DOHH2 (cell line): ENCODE measurements around the gene INPP4B.

Experiments used
- H3F3A ChIP-seq: fragments of 200-600 bp; sonication (generic), shearing (Covaris generic); 2 replicates; pipeline ENCODE4 v1.6.0; 2016; ENCODE audit warnings: antibody characterized with exemption, mild to moderate bottlenecking; ENCODE audit not compliant: control insufficient read depth, insufficient read depth
- H3K27ac ChIP-seq: fragments of 200-600 bp; sonication (generic); 2 replicates; pipeline ENCODE4 v1.5.1; 2014; ENCODE audit warnings: low read depth, mild to moderate bottlenecking, low read length, moderate library complexity
- H3K27me3 ChIP-seq: fragments of 200-600 bp; sonication (generic); 2 replicates; pipeline ENCODE4 v1.6.1; 2014; ENCODE audit warnings: mild to moderate bottlenecking, low read length, mixed read lengths; ENCODE audit not compliant: control insufficient read depth
- H3K36me3 ChIP-seq: fragments of 200-600 bp; sonication (generic); 2 replicates; pipeline ENCODE4 v1.6.1; 2014; ENCODE audit warnings: mild to moderate bottlenecking, low read length, moderate library complexity, mixed read lengths; ENCODE audit not compliant: control insufficient read depth
- H3K4me1 ChIP-seq: fragments of 200-600 bp; sonication (generic); 2 replicates; pipeline ENCODE4 v1.6.1; 2014; ENCODE audit warnings: mild to moderate bottlenecking, low read length, mixed read lengths; ENCODE audit not compliant: control insufficient read depth
- H3K4me2 ChIP-seq: fragments of 200-600 bp; sonication (generic); 2 replicates; pipeline ENCODE4 v1.6.0; 2014; ENCODE audit warnings: mild to moderate bottlenecking, low read length, moderate library complexity
- H3K4me3 ChIP-seq: fragments of 200-600 bp; sonication (generic); 2 replicates; pipeline ENCODE4 v1.5.1; 2014; ENCODE audit warnings: mild to moderate bottlenecking, low read length, mixed read lengths
- H3K79me2 ChIP-seq: fragments of 200-600 bp; sonication (generic); 2 replicates; pipeline ENCODE4 v1.6.1; 2014; ENCODE audit warnings: mild to moderate bottlenecking, low read length, mixed read lengths; ENCODE audit not compliant: control insufficient read depth
- H3K9me2 ChIP-seq: fragments of 200-600 bp; sonication (generic); replicated peaks from 2 replicates; pipeline ENCODE4 v1.6.1; 2014; ENCODE audit warnings: mild to moderate bottlenecking, low read length, mixed read lengths; ENCODE audit not compliant: control insufficient read depth
- H3K9me3 ChIP-seq: fragments of 200-600 bp; sonication (generic); 2 replicates; pipeline ENCODE4 v1.6.1; 2014; ENCODE audit warnings: antibody characterized with exemption, low read length, mixed read lengths; ENCODE audit not compliant: control insufficient read depth, insufficient read depth
- H4K20me1 ChIP-seq: fragments of 200-600 bp; sonication (generic); 2 replicates; pipeline ENCODE4 v1.6.0; 2014; ENCODE audit warnings: low read depth, mild to moderate bottlenecking, antibody characterized with exemption, low read length, moderate library complexity; ENCODE audit not compliant: control insufficient read depth, insufficient read depth
- EZH2phosphoT487 ChIP-seq: fragments of 200-600 bp; sonication (generic); IDR thresholded peaks from 2 replicates; pipeline ENCODE4 v1.6.1; 2017; ENCODE audit warnings: borderline replicate concordance, mild to moderate bottlenecking, antibody characterized with exemption, low read length, moderate library complexity, mixed read lengths
- TF ChIP-seq, protein P1 (sequence below): fragments of 200-600 bp; sonication (generic); IDR thresholded peaks from one replicate; pipeline ENCODE4 v1.5.1; 2014; ENCODE audit warnings: antibody characterized with exemption, mild to moderate bottlenecking, low read depth, low read length; ENCODE audit not compliant: poor library complexity, severe bottlenecking

INPP4B gene

GRCh38 chr4:142124874-142125273 lies 721.2 kb downstream of the INPP4B start:
- H3K79me2 ChIP-seq: no peaks in the 10 kb centered on the region
- H3K9me2 ChIP-seq: no peaks in the 10 kb centered on the region
- no peaks in the 10 kb centered on the region for H4K20me1 ChIP-seq
- no peak overlapping the region for H3K4me2 ChIP-seq
- H3K27me3 ChIP-seq: no peaks in the 10 kb centered on the region
- no peak overlapping the region for H3K4me3 ChIP-seq
- H3K27ac ChIP-seq: no peak overlapping the region
- H3K4me1 ChIP-seq: no peaks in the 10 kb centered on the region
- no peak for TF ChIP-seq EZH2phosphoT487
- TF ChIP-seq, protein P1, sequence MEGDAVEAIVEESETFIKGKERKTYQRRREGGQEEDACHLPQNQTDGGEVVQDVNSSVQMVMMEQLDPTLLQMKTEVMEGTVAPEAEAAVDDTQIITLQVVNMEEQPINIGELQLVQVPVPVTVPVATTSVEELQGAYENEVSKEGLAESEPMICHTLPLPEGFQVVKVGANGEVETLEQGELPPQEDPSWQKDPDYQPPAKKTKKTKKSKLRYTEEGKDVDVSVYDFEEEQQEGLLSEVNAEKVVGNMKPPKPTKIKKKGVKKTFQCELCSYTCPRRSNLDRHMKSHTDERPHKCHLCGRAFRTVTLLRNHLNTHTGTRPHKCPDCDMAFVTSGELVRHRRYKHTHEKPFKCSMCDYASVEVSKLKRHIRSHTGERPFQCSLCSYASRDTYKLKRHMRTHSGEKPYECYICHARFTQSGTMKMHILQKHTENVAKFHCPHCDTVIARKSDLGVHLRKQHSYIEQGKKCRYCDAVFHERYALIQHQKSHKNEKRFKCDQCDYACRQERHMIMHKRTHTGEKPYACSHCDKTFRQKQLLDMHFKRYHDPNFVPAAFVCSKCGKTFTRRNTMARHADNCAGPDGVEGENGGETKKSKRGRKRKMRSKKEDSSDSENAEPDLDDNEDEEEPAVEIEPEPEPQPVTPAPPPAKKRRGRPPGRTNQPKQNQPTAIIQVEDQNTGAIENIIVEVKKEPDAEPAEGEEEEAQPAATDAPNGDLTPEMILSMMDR: no peak
- no peaks in the 10 kb centered on the region for H3F3A ChIP-seq
- no peaks in the 10 kb centered on the region for H3K36me3 ChIP-seq
- H3K9me3 ChIP-seq: no peaks in the 10 kb centered on the region

DNA sequence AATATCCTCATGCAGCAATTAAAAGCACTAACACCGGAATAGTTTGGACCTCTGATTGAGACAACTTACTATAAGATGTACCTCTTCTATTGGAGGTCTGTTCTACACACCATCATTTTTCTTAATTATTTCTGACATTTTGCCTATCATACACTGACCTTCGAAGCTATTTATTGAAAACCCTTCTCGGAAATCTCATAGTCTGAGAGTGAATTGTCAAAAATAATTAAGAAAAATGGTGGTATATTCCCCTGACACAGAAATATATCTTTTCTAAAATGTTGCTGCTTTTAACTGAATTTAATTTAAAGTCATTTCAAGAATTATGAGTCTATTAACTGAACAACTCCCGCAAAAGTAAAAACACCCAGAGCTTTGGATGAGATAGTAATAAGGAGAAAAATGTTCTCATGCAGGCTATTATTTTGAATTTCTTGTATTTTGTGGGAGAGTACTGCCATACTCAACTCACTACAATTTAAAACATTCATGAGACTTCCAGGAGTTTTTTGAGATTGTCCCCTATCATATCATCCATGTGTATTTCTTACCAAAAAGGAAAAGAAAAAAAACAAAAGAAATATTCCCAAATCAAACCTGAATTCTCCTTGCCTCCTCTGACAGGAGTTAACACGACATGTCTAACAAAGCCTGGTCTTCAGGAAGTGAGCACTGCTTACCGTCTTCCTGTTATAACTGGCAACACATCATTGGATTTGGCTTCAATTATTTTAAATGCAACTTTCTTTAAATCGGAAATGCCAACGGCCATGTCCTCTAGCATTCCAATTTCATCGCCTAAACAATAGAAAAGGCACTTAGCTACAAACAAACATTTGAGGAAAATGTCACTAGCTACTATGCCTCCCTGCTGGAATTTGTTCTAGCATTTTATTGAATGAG lies 724.4 kb downstream of the INPP4B start:
- Histone ChIP-seq H3K9me2 (no peaks in the 10 kb centered on the region), H3K4me2 (no peak overlapping the region), H3K9me3 (no peaks in the 10 kb centered on the region)

DNA sequence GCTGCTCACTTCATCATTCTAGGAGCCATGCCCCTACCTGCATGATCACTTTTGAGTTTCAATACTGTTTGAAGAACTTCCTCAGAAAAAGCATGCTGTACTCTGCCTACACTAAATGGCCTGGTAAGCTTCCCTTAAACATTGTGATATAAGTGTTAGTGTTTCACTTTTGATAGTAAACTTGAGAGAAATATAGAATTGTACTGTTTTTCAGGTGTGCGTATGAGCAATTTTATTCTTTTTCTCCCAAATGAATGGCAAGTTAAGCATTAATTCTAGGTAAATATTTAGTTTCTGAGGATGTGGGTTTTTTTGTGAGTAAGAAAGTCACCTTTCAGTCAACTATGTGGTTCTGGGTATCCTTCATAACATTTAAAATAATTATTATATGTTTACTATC lies 725.2 kb downstream of the INPP4B start:
- Histone ChIP-seq H3F3A (no peaks in the 10 kb centered on the region), H3K27me3 (no peaks in the 10 kb centered on the region), H3K79me2 (no peaks in the 10 kb centered on the region), H3K4me2 (no peak overlapping the region), H3K4me1 (no peaks in the 10 kb centered on the region), H3K4me3 (no peak overlapping the region), H4K20me1 (no peaks in the 10 kb centered on the region), H3K9me2 (no peaks in the 10 kb centered on the region), H3K36me3 (no peaks in the 10 kb centered on the region), H3K27ac (no peak overlapping the region), H3K9me3 (no peaks in the 10 kb centered on the region)
- TF ChIP-seq, protein P1: no peak
- no peak for TF ChIP-seq EZH2phosphoT487

More for the DNA sequence above, 724.4 kb downstream of the INPP4B start:
- Histone ChIP-seq H3K79me2 (no peaks in the 10 kb centered on the region), H3K27ac (no peak overlapping the region), H3K36me3 (no peaks in the 10 kb centered on the region), H3F3A (no peaks in the 10 kb centered on the region), H3K4me1 (no peaks in the 10 kb centered on the region), H3K27me3 (no peaks in the 10 kb centered on the region), H4K20me1 (no peaks in the 10 kb centered on the region), H3K4me3 (no peak overlapping the region)
- TF ChIP-seq EZH2phosphoT487: no peak
- TF ChIP-seq, protein P1: no peak
